NB4 (cell line): ENCODE results near the gene SERP2.

Source experiments
- DNase-seq: peaks from one replicate; pipeline ENCODE4 v3.0.0; 2010; ENCODE audit warnings: low read depth
- H3K4me3 ChIP-seq: one replicate; pipeline ENCODE4 v1.5.1; 2011; ENCODE audit warnings: mild to moderate bottlenecking, low read depth, low read length, moderate library complexity
- CTCF ChIP-seq: IDR thresholded peaks from one replicate; pipeline ENCODE4 v1.5.1; 2012; ENCODE audit warnings: low read depth, low read length
- MAX ChIP-seq: IDR thresholded peaks from 2 replicates; pipeline ENCODE4 v1.6.1; 2011; ENCODE audit warnings: low read depth, low read length
- MYC ChIP-seq: IDR thresholded peaks from 2 replicates; pipeline ENCODE4 v1.6.1; 2011; ENCODE audit warnings: low read depth, low read length
- POLR2A ChIP-seq: IDR thresholded peaks from 2 replicates; pipeline ENCODE4 v1.6.1; 2011; ENCODE audit warnings: mild to moderate bottlenecking; ENCODE audit not compliant: insufficient read length; ENCODE audit errors: extremely low read depth

Gene SERP2

GRCh38 chr13:44346534-44346933 is 27.1 kb upstream of the SERP2 start:
- H3K4me3 ChIP-seq: no peak overlapping the region
- TF ChIP-seq CTCF: no peak
- TF ChIP-seq POLR2A: no peak
- no peak for TF ChIP-seq MAX
- TF ChIP-seq MYC: no peak
- no peak for DNase-seq

- TF ChIP-seq POLR2A (no peak), MAX (no peak), CTCF (no peak), MYC (no peak)
- no peak overlapping the region for H3K4me3 ChIP-seq
- no peak for DNase-seq
Observed at GRCh38 chr13:44347301-44347700, 26.3 kb upstream of the SERP2 start.

GRCh38 chr13:44347949-44348348 is 25.7 kb upstream of the SERP2 start:
- DNase-seq: no peak
- H3K4me3 ChIP-seq: no peak overlapping the region
- TF ChIP-seq MAX: no peak
- TF ChIP-seq POLR2A: no peak
- TF ChIP-seq CTCF: no peak
- TF ChIP-seq MYC: no peak

- H3K4me3 ChIP-seq: no peak overlapping the region
- no peak for DNase-seq
- TF ChIP-seq CTCF: no peak
- TF ChIP-seq POLR2A: no peak
- no peak for TF ChIP-seq MAX
- no peak for TF ChIP-seq MYC
Observed at GRCh38 chr13:44350775-44351504, 22.7 kb upstream of the SERP2 start.

GRCh38 chr13:44351505-44351854 is 22.1 kb upstream of the SERP2 start:
- no peak for DNase-seq
- no peak overlapping the region for H3K4me3 ChIP-seq
- no peak for TF ChIP-seq POLR2A

GRCh38 chr13:44352202-44352601 is 21.4 kb upstream of the SERP2 start:
- H3K4me3 ChIP-seq: no peak overlapping the region

More at GRCh38 chr13:44352202-44352601, 21.4 kb upstream of the SERP2 start:
- no peak for DNase-seq
- TF ChIP-seq CTCF (no peak), MYC (no peak), POLR2A (no peak), MAX (no peak)
